Psoas muscle (tissue), 8 donors: ENCODE measurements around the gene SIN3A. TPM values are rescaled to one million over a fixed set of nuclear protein-coding genes. Genes with fewer than 3 reads are reported as not detected.
"Not testable (repeated sequence)": the region's sequence is repeated elsewhere in the genome, so short reads cannot be mapped to it uniquely, and the experiment has no call there.

ENCODE experiments used
- ATAC-seq, 4 donors: fragments of 200-7000 bp; cut with Tn5 transposase; one replicate each; pipeline ENCODE4 v1.9.1; 2020; ENCODE audit warnings: moderate library complexity in 3 of 4, mild to moderate bottlenecking in 2 of 4
- DNase-seq, 2 donors: peaks; one replicate each; pipeline ENCODE4 v3.0.0-alpha.2; 2020
- H3K27ac ChIP-seq: fragments of 200-600 bp; one replicate; pipeline ENCODE4 v1.8.0; 2022
- H3K27me3 ChIP-seq, 3 donors: fragments of 200-600 bp in 1 of 3; one replicate each; pipeline versions ENCODE4 v1.6.1 to v1.8.0; 2013 to 2022; ENCODE audit warnings: low read length in 2 of 3, mild to moderate bottlenecking in 2 of 3, moderate library complexity in 1 of 3; ENCODE audit not compliant: insufficient read depth in 3 of 3
- H3K36me3 ChIP-seq, 2 donors: fragments of 200-600 bp in 1 of 2; one replicate each; pipeline versions ENCODE4 v1.6.1 to v1.8.0; 2013 to 2022; ENCODE audit warnings: low read depth in 1 of 2, mild to moderate bottlenecking in 1 of 2, moderate library complexity in 1 of 2; ENCODE audit not compliant: insufficient read depth in 1 of 2
- H3K4me1 ChIP-seq: fragments of 200-600 bp; one replicate; pipeline ENCODE4 v1.8.0; 2022
- H3K4me3 ChIP-seq: fragments of 200-600 bp; one replicate; pipeline ENCODE4 v1.8.0; 2022; ENCODE audit warnings: mild to moderate bottlenecking
- H3K9me3 ChIP-seq: fragments of 200-600 bp; one replicate; pipeline ENCODE4 v1.8.0; 2022
- CTCF ChIP-seq: fragments of 200-600 bp; IDR thresholded peaks from one replicate; pipeline ENCODE4 v1.8.0; 2022; ENCODE audit warnings: antibody characterized with exemption
- WGBS, 3 donors: extraction: QIAGEN DNeasy Blood & Tissue Kit; methylation state at CpG; one replicate each; pipeline versions ENCODE4 v1.1.6 to v1.1.7; 2013; 5-methylcytosine and 5-hydroxymethylcytosine counted together
- intact Hi-C, 2 donors: fragments of 100-400 bp; cut with DNase I; formaldehyde crosslinking; loops; one replicate each; pipeline versions ENCODE4 v1.11.0 to v1.14.2; 2022
- long read RNA-seq, 2 donors: library from polyadenylated mRNA; unstranded; transcript quantifications; one replicate each; pipeline ENCODE4 v2.0.0, GENCODE V29; 2021
- polyA plus RNA-seq, 3 donors: library from polyadenylated mRNA; stranded (reverse); fragments of 200-250 nt; gene quantifications; one replicate each; pipeline ENCODE4 v1.2.3, GENCODE V29; 2013
- total RNA-seq, 4 donors: library from RNA; stranded (reverse); fragmentation: NEBNext Ultra II Directional in 2 of 4; extraction: Animal tissue kit (Norgen Biotek cat#: 25700) in 2 of 4; gene quantifications; one replicate each; pipeline versions ENCODE4 v1.2.1 to v1.2.4, GENCODE V29; 2021 to 2023
- donor health status: healthy with polysubstance abuse.
- donor health status: DM: no; HTN: no; CAD: no; lungs with moderate emphysema.
- donor health status: Bipolar disorder and iron deficiency.
- donor health status: healthy.
- donor health status: DM: yes; HTN: yes; CAD: no.
- donor health status: DM: no; HTN: no; CAD: no.
- donor health status: DM: no; HTN: no; CAD: no.
- donor health status: DM: yes; HTN: yes; CAD: no.

The SIN3A gene
- total RNA-seq, result 10 to 100 TPM; 21.7 to 35.5 (median 29.9) TPM
- 1 to 10 TPM; 7.2 to 8.9 (median 8.8) TPM for polyA plus RNA-seq
- long read RNA-seq, donor 1, partial matches to known transcripts, result 7 of 7 reads
- long read RNA-seq, donor 1, other reads (novel, unspliced or antisense), result 0 of 7 reads
- long read RNA-seq, donor 2, full-length matches to known transcripts, result 4 of 12 reads
- long read RNA-seq, donor 2, partial matches to known transcripts, result 6 of 12 reads
- long read RNA-seq, donor 2, other reads (novel, unspliced or antisense), result 2 of 12 reads

- Histone ChIP-seq H3K27me3 (no peaks in the 10 kb centered on the region), H3K4me3 (peak within 1 kb of the TSS; percentile 96), H3K27ac (peak within 1 kb of the TSS; percentile 99), H3K9me3 (no peaks in the 10 kb centered on the region), H3K4me1 (peaks cover 25% of the 10 kb centered on the region), H3K36me3 (peaks cover 0 to 8% of the 10 kb centered on the region in 2 donors)
- WGBS, 3 donors, result 0 to 1% (median 0%) methylated on average over 36 to 39 of the region's 39 CpGs
- ATAC-seq (peak; percentile 62 to 70 (median 70)), DNase-seq (peak; percentile 100)
- TF ChIP-seq CTCF, result no peak
- intact Hi-C loops, result loop anchor here (2.0 kb wide), 1 partner anchor 83 kb away; the partner anchor contains the start of gene MAN2C1 (in 2 of the 2)
These were observed at the start of gene SIN3A for GRCh38 chr15:75451674-75452363. Gene SIN3A (minus strand): TSS chr15:75451690. CDS start chr15:75430375, 21,315 bp downstream.

- Histone ChIP-seq H3K4me1 (no peaks in the 10 kb centered on the region), H3K27me3 (no peaks in the 10 kb centered on the region), H3K27ac (no peak overlapping the region), H3K9me3 (no peaks in the 10 kb centered on the region), H3K4me3 (no peak overlapping the region), H3K36me3 (peaks cover 0 to 29% of the 10 kb centered on the region in 2 donors)
- ATAC-seq, result no peak
- DNase-seq, result no peak
- intact Hi-C loops, result no loop called here
- WGBS, 3 donors, result 96 to 98% (median 98%) methylated on average over 4 of the region's 4 CpGs
- no peak for TF ChIP-seq CTCF
These were observed 42.2 kb upstream of the SIN3A start for GRCh38 chr15:75493732-75494131.

GRCh38 chr15:75483961-75484360 lies 32.5 kb upstream of the SIN3A start:
- intact Hi-C loops, result no loop called here
- H3K4me1 ChIP-seq, result no peaks in the 10 kb centered on the region
- no peak overlapping the region for H3K27ac ChIP-seq
- no peak overlapping the region for H3K4me3 ChIP-seq
- DNase-seq (no peak), ATAC-seq (no peak)
- TF ChIP-seq CTCF, result no peak
- H3K9me3 ChIP-seq, result no peaks in the 10 kb centered on the region
- WGBS, 3 donors, result 76 to 79% (median 79%) methylated on average over 1 of the region's 1 CpG
- no peaks in the 10 kb centered on the region for H3K27me3 ChIP-seq
- H3K36me3 ChIP-seq, result peaks cover 0 to 39% of the 10 kb centered on the region in 2 donors

GRCh38 chr15:75483556-75483955 lies 32.1 kb upstream of the SIN3A start:
- H3K9me3 ChIP-seq, H3K4me3 ChIP-seq, H3K27ac ChIP-seq, H3K27me3 ChIP-seq, intact Hi-C loops, DNase-seq, H3K4me1 ChIP-seq, ATAC-seq: not testable (repeated sequence)
- peaks cover 0 to 39% of the 10 kb centered on the region in 2 donors for H3K36me3 ChIP-seq
- WGBS, 3 donors, result 77 to 83% (median 78%) methylated on average over 5 of the region's 5 CpGs

- Histone ChIP-seq H3K4me1 (no peaks in the 10 kb centered on the region), H3K36me3 (peaks cover 0 to 36% of the 10 kb centered on the region in 2 donors), H3K9me3 (no peaks in the 10 kb centered on the region), H3K27me3 (no peaks in the 10 kb centered on the region), H3K4me3 (no peak overlapping the region), H3K27ac (no peak overlapping the region)
- DNase-seq (no peak), ATAC-seq (no peak)
- WGBS, 3 donors, result 96 to 98% (median 98%) methylated on average over 1 of the region's 1 CpG
- intact Hi-C loops, result no loop called here
- TF ChIP-seq CTCF, result no peak
These were observed 31.6 kb upstream of the SIN3A start for GRCh38 chr15:75483106-75483505.

GRCh38 chr15:75480463-75480862 lies 29.0 kb upstream of the SIN3A start:
- WGBS, 3 donors, result 97 to 99% (median 98%) methylated on average over 31 to 54 of the region's 54 CpGs
- ATAC-seq, result not testable (repeated sequence)
- H3K36me3 ChIP-seq, result peaks cover 0 to 36% of the 10 kb centered on the region in 2 donors

More at GRCh38 chr15:75480463-75480862, 29.0 kb upstream of the SIN3A start:
- intact Hi-C loops, H3K27ac ChIP-seq, H3K4me1 ChIP-seq, DNase-seq, H3K9me3 ChIP-seq, H3K27me3 ChIP-seq, H3K4me3 ChIP-seq: not testable (repeated sequence)
